Heart left ventricle (tissue), 16 donors: Measurements from ENCODE around the gene KRTAP5-3. TPM values are rescaled to one million over a fixed set of nuclear protein-coding genes. Genes with fewer than 3 reads are reported as not detected.

Source experiments
- ATAC-seq, 4 donors: fragments of 200-7000 bp; cut with Tn5 transposase; one replicate each; pipeline ENCODE4 v1.9.1; 2020 to 2022; ENCODE audit warnings: moderate library complexity in 4 of 4, mild to moderate bottlenecking in 3 of 4, moderate number of reproducible peaks in 1 of 4
- DNase-seq, 5 donors: peaks; one replicate each; pipeline ENCODE4 v3.0.0-alpha.2; 2020
- H3K27ac ChIP-seq, 12 donors: fragments of 200-600 bp; sonication (generic) in 4 of 12; one replicate each; pipeline versions ENCODE4 v1.5.0 to v1.8.0; 2016 to 2022; ENCODE audit warnings: mild to moderate bottlenecking in 2 of 12
- H3K27me3 ChIP-seq, 9 donors: fragments of 200-600 bp; sonication (generic) in 2 of 9; one replicate each; pipeline versions ENCODE4 v1.5.1 to v1.8.0; 2016 to 2022; ENCODE audit warnings: mild to moderate bottlenecking in 3 of 9
- H3K36me3 ChIP-seq, 9 donors: fragments of 200-600 bp; sonication (generic) in 2 of 9; one replicate each; pipeline versions ENCODE4 v1.5.0 to v1.8.0; 2018 to 2022; ENCODE audit warnings: mild to moderate bottlenecking in 2 of 9
- H3K4me1 ChIP-seq, 12 donors: fragments of 200-600 bp; sonication (generic) in 4 of 12; one replicate each; pipeline versions ENCODE4 v1.5.0 to v1.8.0; 2016 to 2022; ENCODE audit warnings: mild to moderate bottlenecking in 3 of 12
- H3K4me3 ChIP-seq, 12 donors: fragments of 200-600 bp; sonication (generic) in 4 of 12; one replicate each; pipeline versions ENCODE4 v1.5.0 to v1.8.0; 2017 to 2022; ENCODE audit warnings: mild to moderate bottlenecking in 9 of 12, moderate library complexity in 4 of 12
- H3K9me3 ChIP-seq, 12 donors: fragments of 200-600 bp; sonication (generic) in 4 of 12; one replicate each; pipeline versions ENCODE4 v1.5.0 to v1.8.0; 2016 to 2022; ENCODE audit warnings: mild to moderate bottlenecking in 1 of 12
- CTCF ChIP-seq, 12 donors: fragments of 200-600 bp; sonication (generic) in 4 of 12; IDR thresholded peaks; one replicate each; pipeline versions ENCODE4 v1.5.0 to v1.8.0; 2018 to 2022; ENCODE audit warnings: antibody characterized with exemption in 12 of 12, mild to moderate bottlenecking in 5 of 12
- POLR2A ChIP-seq, 2 donors: fragments of 450-650 bp; IDR thresholded peaks; one replicate each; pipeline ENCODE4 v1.6.1; 2017; ENCODE audit warnings: antibody characterized with exemption in 2 of 2, mild to moderate bottlenecking in 2 of 2, moderate library complexity in 2 of 2
- WGBS, 4 donors: extraction: QIAGEN DNeasy Blood & Tissue Kit in 2 of 4; methylation state at CpG; one replicate each; pipeline versions ENCODE4 v1.1.5 to v1.1.7; 2013 to 2018; 5-methylcytosine and 5-hydroxymethylcytosine counted together
- intact Hi-C, 10 donors: fragments of 100-400 bp; cut with DNase I; formaldehyde crosslinking; loops; one replicate each; pipeline versions ENCODE4 v1.11.1 to v1.14.2; 2022
- polyA plus RNA-seq, 2 donors: library from polyadenylated mRNA; stranded (reverse); fragments of 200-250 nt; gene quantifications; one replicate each; pipeline ENCODE4 v1.2.3, GENCODE V29; 2013
- total RNA-seq, 9 donors: library from RNA; depleted of rRNA in 2 of 9; stranded (reverse); fragments of >200 nt in 2 of 9; fragmentation: NEBNext Ultra II Directional in 3 of 9; extraction: Animal tissue kit (Norgen Biotek cat#: 25700) in 3 of 9; gene quantifications; one replicate each; pipeline versions ENCODE4 v1.1.0 to v1.2.4, GENCODE V29; 2016 to 2023
- donor health status: ischemic (EF 13 %, LVEDD 7.1; RV severe dilation, severe dysfunction).
- donor health status: healthy with polysubstance abuse.
- donor health status: DM: no; HTN: yes; CAD: no.
- donor health status: DM: no; HTN: no; CAD: no.
- donor health status: ischemic (EF 25% LVEDD 6.9; RV normal size, moderate dysfunction).
- donor health status: ischemic (EF 25% LVEDD 5.7; RV mildly dilated, moderate dysfunction).
- donor health status: healthy.
- donor health status: DM: yes; HTN: yes; CAD: no.
- donor health status: ischemic (EF 35%, LVEDD 5.7; RV mildly dilated, moderate dysfunction).
- donor health status: nonischemic (EF 11% LVEDD 7.7; RV severe dilation, severe dysfunction).
- donor health status: DM: yes; HTN: yes; CAD: no.
- donor health status: PGD.
- donor health status: ischemic (EF 29% LVEDD 5.4; RV normal size, mild dysfunction).
- donor health status: nonischemic (EF 23%, LVEDD 6.1; RV moderate dilation, normal function).

KRTAP5-3 gene
- total and polyA plus RNA-seq, 11 donors = not detected

- intact Hi-C loops = no loop called here
- WGBS, 4 donors = 62 to 80% (median 73%) methylated on average over 4 to 7 of the region's 7 CpGs
- Histone ChIP-seq H3K27ac (peak overlapping the region in 5 of 12 donors; percentile 13 to 82 (median 16)), H3K4me1 (peaks cover 0 to 75% (median 33%) of the 10 kb centered on the region in 12 donors), H3K9me3 (no peaks in the 10 kb centered on the region), H3K27me3 (peaks cover 0 to 9% (median 0%) of the 10 kb centered on the region in 9 donors), H3K36me3 (peaks cover 0 to 24% (median 11%) of the 10 kb centered on the region in 9 donors), H3K4me3 (no peak overlapping the region)
- ATAC-seq (no peak), DNase-seq (peak in 1 of 5 donors; percentile 30)
- no peak for TF ChIP-seq CTCF (IDR thresholded peaks at IDR 0.05)
- TF ChIP-seq POLR2A (IDR thresholded peaks at IDR 0.05) = no peak
These were observed 40.6 kb downstream of the KRTAP5-3 start for GRCh38 chr11:1567721-1568100.

GRCh38 chr11:1567052-1567720 is 41.1 kb downstream of the KRTAP5-3 start:
- 0 to 70% (median 55%) methylated on average over 1 to 13 of the region's 13 CpGs for WGBS, 4 donors
- DNase-seq (peak in 3 of 5 donors; percentile 18 to 64 (median 26)), ATAC-seq (peak in 1 of 4 donors; percentile 6)
- peak overlapping the region in 6 of 12 donors; percentile 13 to 82 (median 25) for H3K27ac ChIP-seq
- no peak overlapping the region for H3K4me3 ChIP-seq
- H3K9me3 ChIP-seq = no peaks in the 10 kb centered on the region
- peaks cover 0 to 5% (median 0%) of the 10 kb centered on the region in 9 donors for H3K27me3 ChIP-seq
- H3K36me3 ChIP-seq = peaks cover 0 to 28% (median 11%) of the 10 kb centered on the region in 9 donors
- no peak for TF ChIP-seq POLR2A (IDR thresholded peaks at IDR 0.05)
- TF ChIP-seq CTCF (IDR thresholded peaks at IDR 0.05) = no peak
- H3K4me1 ChIP-seq = peaks cover 0 to 74% (median 33%) of the 10 kb centered on the region in 12 donors
- intact Hi-C loops = no loop called here

GRCh38 chr11:1566381-1567051 is 41.7 kb downstream of the KRTAP5-3 start:
- intact Hi-C loops = no loop called here
- Histone ChIP-seq H3K27me3 (peaks cover 0 to 5% (median 0%) of the 10 kb centered on the region in 9 donors), H3K9me3 (no peaks in the 10 kb centered on the region), H3K27ac (peak overlapping the region in 1 of 12 donors; percentile 82), H3K36me3 (peaks cover 0 to 32% (median 11%) of the 10 kb centered on the region in 9 donors), H3K4me3 (no peak overlapping the region), H3K4me1 (peaks cover 0 to 74% (median 33%) of the 10 kb centered on the region in 12 donors)
- TF ChIP-seq CTCF (IDR thresholded peaks at IDR 0.05) = no peak
- no peak for DNase-seq
- ATAC-seq = no peak
- 78 to 83% (median 81%) methylated on average over 14 to 20 of the region's 20 CpGs for WGBS, 4 donors

- H3K9me3 ChIP-seq = no peaks in the 10 kb centered on the region
- ATAC-seq = no peak
- intact Hi-C loops = no loop called here
- H3K4me3 ChIP-seq = no peak overlapping the region
- H3K27ac ChIP-seq = peak overlapping the region in 1 of 12 donors; percentile 82
- TF ChIP-seq CTCF (IDR thresholded peaks at IDR 0.05) (no peak), POLR2A (IDR thresholded peaks at IDR 0.05) (no peak)
- no peaks in the 10 kb centered on the region for H3K27me3 ChIP-seq
- no peak for DNase-seq
- H3K36me3 ChIP-seq = peaks cover 0 to 38% (median 14%) of the 10 kb centered on the region in 9 donors
- H3K4me1 ChIP-seq = peaks cover 0 to 71% (median 30%) of the 10 kb centered on the region in 12 donors
- 86 to 100% (median 89%) methylated on average over 2 to 5 of the region's 5 CpGs for WGBS, 4 donors
These were observed 42.4 kb downstream of the KRTAP5-3 start for GRCh38 chr11:1565904-1566247.
